Head of caudate nucleus (tissue), 42 donors: ENCODE data around the gene SUFU.

Source experiments
- DNase-seq, 42 donors: peaks; one replicate each; pipeline versions ENCODE4 v3.0.0 to v3.0.0-alpha.2; 2020 to 2021; ENCODE audit warnings: mixed read lengths in 7 of 42
- intact Hi-C: fragments of 100-400 bp; cut with DNase I; formaldehyde crosslinking; loops from one replicate; pipeline ENCODE4 v1.15.0; 2022

The SUFU gene

GRCh38 chr10:102641402-102641801 lies 137.6 kb downstream of the SUFU start:
- no peak for DNase-seq
- intact Hi-C loops = loop anchor here (5.0 kb wide), 1 partner anchor 36 kb away; no protein-coding TSS in a partner anchor

DNA sequence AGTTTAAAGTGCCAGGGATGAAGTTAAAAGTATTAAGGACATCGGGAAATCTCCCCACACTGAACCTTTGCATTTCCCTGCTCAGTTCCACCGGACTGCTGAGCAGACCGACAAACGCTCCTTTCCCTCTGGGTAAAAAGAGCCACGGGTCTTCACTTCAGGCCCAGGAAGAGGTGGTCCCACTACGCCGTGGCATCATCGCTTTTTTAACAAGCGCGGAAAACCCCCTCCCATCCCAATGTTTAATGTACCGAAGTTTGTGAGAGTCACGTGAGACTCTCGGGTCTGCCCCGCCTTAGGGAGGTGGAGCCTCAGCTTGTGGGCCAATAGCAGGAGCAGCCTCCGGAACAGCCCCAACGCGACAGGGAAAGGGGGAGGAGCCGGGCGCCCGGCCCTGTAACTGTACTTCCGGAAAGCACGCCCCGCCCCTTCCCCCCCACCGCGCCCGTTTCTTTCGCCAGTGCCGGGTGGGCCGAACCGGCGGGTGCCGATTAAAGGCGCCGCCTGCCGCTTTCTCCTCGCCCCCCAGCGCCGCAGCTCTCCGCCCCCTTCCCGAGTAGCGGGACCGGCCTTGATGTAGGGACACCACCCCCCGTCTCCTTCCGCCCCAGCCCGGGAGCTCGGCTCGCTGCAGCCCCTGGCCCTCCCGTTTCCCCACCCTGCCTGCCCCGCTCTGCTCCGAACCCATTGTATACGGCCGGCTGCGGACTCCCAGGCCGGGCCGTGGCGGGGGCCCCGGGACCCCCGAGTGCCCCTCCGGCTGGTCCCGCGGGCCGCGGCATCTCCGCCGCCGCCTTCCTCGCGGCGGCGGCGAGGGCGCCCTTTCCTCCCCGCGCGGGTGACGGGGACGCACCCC lies 138.3 kb downstream of the SUFU start:
- DNase-seq = peak; percentile 96 to 100 (median 99)
- intact Hi-C loops = loop anchor here (2.0 to 5.0 kb wide), 2 partner anchors 35 to 139 kb away; partner anchors contain the start of genes ACTR1A and SUFU

GRCh38 chr10:102642736-102643335 lies 139.1 kb downstream of the SUFU start:
- DNase-seq = peak in 36 of 42 donors; percentile 33 to 83 (median 64)
- intact Hi-C loops = loop anchor here (2.0 to 5.0 kb wide), 2 partner anchors 34 to 140 kb away; partner anchors contain the start of genes ACTR1A and SUFU

- DNase-seq = peak in 40 of 42 donors; percentile 51 to 90 (median 74)
- intact Hi-C loops = loop anchor here (2.0 to 5.0 kb wide), 2 partner anchors 34 to 141 kb away; partner anchors contain the start of genes ACTR1A and SUFU
Observed at GRCh38 chr10:102643336-102644065, 139.7 kb downstream of the SUFU start.

DNA sequence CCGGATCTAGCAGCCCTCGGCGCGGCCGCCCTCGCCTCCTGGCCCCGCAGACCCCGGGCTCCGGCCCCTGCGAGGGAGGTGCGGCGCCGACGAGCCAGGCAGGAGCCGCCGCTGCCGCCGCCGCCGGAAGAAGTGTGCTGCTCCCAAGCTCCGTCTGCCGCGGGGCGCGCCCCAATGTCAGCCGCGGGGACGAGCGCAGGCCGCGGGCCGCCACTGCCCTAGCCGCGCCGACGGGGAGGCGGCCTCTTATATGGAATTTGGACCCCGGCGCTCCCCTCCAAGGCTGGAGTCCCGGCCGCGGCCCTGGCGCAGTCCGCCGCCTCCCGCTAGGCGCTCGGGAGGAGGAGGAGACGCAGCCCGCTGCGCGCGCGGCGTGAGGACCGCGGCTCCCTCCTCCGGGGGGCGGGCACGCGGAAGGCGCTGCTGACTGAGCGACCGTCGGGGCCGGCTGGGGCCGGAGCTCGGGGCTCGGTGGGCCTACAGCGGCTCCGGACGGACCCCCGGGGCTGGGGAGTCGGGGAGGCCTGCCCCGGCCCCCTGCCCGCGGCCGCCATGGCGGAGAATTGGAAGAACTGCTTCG lies 140.4 kb downstream of the SUFU start, which contains the start of gene TRIM8:
Gene TRIM8 (plus strand): TSS at position 414 of the 580 bp plus-strand sequence. CDS start 139 bp downstream, at position 553.
- peak in 36 of 42 donors; percentile 46 to 80 (median 64) for DNase-seq
- intact Hi-C loops = loop anchor here (5.0 kb wide), 1 partner anchor 33 kb away; no protein-coding TSS in a partner anchor

GRCh38 chr10:102644646-102645387 lies 141.0 kb downstream of the SUFU start:
- DNase-seq = peak; percentile 56 to 89 (median 78)
- intact Hi-C loops = loop anchor here (5.0 kb wide), 2 partner anchors 32 to 67 kb away; partner anchors contain the start of genes ARL3 and SFXN2

DNA sequence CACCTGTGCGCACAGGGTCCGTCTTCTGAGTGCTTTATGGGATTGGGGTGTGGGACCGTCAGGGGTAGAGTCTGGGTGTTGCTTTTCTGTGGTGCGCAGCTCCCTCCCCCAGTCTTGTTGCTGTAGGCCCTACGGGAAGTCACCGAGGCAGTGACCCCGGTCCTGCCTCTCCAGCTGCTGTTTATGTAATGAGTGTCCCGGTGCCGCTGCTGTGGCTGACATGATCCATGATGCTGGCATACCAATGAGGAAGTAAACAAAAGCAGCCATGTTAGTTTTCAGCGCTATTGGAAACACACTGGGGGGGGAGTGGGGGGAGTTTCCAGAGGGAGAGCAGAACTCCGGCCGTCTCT lies 141.6 kb downstream of the SUFU start:
- peak in 38 of 42 donors; percentile 52 to 91 (median 75) for DNase-seq

DNA sequence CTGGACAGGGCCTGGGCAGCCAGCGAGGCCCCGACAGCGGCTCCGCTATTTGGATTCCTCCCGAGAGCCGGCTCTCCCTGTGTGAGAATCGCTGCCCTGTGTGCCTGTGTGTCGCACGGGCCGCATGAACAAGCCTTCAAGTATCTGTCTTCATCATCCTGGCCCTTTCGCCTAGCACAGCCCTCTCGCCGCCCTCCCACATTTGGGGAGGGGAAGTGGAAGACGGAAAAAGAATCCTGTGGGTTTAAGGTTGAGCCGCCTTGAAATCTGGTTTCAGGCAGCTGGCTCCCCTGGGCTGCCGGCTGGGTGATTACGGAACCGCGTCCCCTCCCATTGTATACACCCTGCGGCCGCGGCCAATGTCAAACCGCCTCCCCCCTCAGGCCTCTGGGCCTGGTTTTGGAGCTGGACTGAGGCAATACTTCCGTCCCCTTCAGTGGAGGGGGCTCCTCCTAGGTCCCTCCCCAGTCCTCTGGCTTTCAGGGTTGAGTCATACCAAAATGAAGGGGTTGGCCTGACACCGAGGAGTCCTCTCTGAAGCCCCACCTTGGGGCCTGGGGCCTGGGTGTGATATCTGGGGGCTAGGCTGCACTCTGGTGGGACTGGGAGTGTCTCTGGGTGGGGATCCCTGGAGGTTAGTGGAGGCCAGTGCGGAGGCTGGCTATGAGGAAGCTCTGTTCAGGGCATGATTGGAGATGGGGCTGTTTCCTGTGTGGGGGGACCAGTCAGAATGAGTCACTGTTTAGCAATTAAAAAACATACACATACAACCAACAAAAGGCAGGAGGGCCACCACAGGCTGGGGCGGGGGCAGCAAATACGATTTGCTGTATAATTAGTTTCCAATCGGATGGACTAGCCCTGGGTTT lies 142.2 kb downstream of the SUFU start:
- intact Hi-C loops = loop anchor here (5.0 kb wide), 1 partner anchor 66 kb away; the partner anchor contains the start of genes ARL3 and SFXN2
- peak in 35 of 42 donors; percentile 47 to 81 (median 62) for DNase-seq

More for the DNA sequence above, 141.6 kb downstream of the SUFU start:
- intact Hi-C loops = loop anchor here (5.0 kb wide), 1 partner anchor 67 kb away; the partner anchor contains the start of genes ARL3 and SFXN2

DNA sequence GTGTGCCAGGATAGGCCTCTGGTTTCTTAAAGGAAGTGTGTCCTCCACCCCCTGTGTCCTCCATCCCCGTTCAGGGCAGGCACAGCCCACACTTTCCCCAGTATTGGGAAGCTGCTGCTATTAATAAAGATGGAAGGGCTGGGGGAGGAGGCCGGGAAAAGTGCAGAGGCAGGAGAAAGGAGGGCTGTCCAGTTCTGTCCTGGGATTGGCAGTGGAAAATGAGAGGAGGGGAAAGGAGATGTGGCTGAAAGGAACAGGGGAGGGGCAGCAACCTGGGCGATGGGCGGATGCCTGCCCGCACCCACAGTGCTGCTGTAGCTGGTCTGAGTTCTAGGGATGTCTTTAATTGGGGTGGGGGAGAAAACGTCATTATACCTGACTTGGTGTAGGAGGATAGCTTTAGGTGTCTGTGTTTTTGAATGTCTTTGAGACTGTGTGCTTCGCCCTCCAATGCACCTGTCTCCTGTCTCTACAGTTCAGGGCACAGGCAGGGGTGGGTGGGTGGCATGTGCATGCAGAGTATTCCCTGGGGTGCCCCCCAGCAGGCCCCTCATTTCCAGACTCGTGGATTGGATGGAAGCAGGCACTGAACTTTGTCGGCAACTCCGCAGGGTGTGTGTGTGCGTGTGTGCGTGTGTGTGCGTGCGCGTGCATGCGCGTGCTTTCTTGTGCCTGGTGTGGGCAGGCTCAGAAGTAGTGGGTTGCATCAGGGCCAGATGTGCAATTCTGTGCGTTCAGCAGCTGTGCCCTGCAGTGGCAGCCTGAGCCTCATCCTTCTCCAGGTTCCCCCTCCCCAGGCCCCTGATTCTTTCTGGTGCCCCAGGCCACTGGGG lies 143.1 kb downstream of the SUFU start:
- intact Hi-C loops = loop anchor here (5.0 kb wide), 1 partner anchor 65 kb away; the partner anchor contains the start of genes ARL3 and SFXN2
- DNase-seq = peak in 39 of 42 donors; percentile 46 to 84 (median 72)

GRCh38 chr10:102647443-102648268 lies 143.9 kb downstream of the SUFU start:
- no peak for DNase-seq
- intact Hi-C loops = loop anchor here (5.0 kb wide), 1 partner anchor 65 kb away; the partner anchor contains the start of genes ARL3 and SFXN2

DNA sequence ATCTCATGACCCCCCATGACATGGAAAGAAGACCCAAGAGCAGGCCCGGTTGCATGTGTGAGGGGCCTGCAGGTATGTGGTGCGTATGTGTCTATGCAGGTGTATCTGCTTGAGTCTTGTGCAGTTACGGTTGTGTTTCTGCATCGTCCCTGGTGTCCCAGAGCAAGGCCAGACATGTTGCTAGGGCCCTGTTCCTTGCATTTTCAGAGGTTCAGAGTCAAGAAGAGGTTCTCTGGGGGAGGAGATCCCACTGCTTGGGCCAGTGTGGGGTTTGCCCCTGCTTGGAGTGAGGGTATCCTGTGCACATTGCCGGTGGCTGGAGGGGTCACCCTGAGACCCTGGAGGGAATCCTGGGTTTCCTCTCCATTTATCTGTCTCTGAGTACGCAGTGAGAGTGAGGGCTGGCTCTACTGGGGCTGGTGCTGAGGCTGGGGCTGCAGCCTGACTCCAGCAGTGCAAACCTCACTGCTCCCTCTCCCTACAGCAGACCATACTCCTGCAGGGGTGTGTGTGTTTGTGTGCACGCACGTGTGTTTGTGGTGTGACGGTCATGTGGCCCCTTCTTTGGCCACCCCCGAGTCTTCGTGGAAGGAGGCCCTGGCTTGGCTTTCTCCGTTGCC lies 144.6 kb downstream of the SUFU start:
- intact Hi-C loops = loop anchor here (5.0 kb wide), 1 partner anchor 64 kb away; the partner anchor contains the start of genes ARL3 and SFXN2

DNA sequence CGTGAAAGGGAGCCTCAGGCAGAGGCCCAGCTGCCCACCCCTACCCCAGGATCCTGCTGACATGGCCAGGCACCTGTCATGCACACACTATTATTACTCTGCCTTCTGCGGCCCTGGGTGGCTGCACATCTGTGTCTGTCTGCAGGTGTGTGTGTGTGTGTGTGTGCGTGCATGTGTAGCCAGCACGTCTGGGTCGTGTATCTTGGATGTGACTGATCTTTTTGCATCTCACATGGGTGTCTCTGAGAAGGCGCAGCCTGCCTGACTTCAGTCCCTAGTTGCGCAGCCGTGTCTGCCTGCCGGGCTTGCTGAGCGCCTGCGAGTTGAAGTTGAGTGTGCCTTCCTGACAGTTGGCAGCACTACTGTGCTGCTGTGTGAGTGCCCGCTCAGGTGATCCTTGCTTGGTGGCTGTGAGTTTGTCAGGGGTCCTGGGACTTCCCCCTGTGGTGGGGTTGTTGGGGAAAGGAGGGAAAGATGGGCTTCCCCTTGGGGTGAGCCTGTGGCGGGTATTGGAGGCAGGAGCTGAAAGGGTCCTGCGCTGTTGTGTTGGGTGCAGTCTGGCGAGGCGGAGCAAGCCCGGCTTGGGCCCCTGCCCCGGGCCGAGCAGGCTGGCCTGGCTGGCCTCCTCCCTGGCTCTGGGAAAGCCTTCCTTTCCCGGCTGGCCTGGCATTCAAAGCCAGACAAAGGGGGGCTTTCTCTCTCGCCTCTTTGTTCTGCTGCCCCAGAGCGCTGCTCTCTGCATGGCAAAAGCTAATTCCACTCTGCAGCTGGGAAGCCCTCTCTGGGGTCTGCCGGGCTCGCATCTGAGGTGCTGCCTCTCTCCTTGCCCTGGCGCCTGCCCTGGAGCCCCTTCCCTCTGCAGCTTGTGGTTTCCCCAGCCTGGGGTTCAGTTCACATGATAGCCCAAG lies 145.4 kb downstream of the SUFU start:
- intact Hi-C loops = loop anchor here (5.0 kb wide), 1 partner anchor 63 kb away; the partner anchor contains the start of genes ARL3 and SFXN2
- DNase-seq = peak; percentile 58 to 92 (median 82)

More for the DNA sequence above, 144.6 kb downstream of the SUFU start:
- DNase-seq = no peak
